Testis (tissue), 3 donors: ENCODE measurements around the gene TXNRD3. TPM values are rescaled to one million over a fixed set of nuclear protein-coding genes. Genes with fewer than 3 reads are reported as not detected.

Experiments
- DNase-seq: peaks from one replicate; pipeline ENCODE4 v3.0.0-alpha.2; 2019
- H3K27ac ChIP-seq, 2 donors: fragments of 200-600 bp; sonication (generic); one replicate each; pipeline ENCODE4 v1.5.1; 2019
- H3K27me3 ChIP-seq: fragments of 200-600 bp; sonication (generic); one replicate; pipeline ENCODE4 v1.5.1; 2019
- H3K36me3 ChIP-seq: fragments of 200-600 bp; sonication (generic); one replicate; pipeline ENCODE4 v1.5.1; 2017; ENCODE audit warnings: low read depth; ENCODE audit errors: missing control alignments
- H3K4me1 ChIP-seq: fragments of 200-600 bp; sonication (generic); one replicate; pipeline ENCODE4 v1.5.1; 2019
- H3K4me3 ChIP-seq, 2 donors: fragments of 200-600 bp; sonication (generic); one replicate each; pipeline ENCODE4 v1.5.1; 2017 to 2019
- H3K9me3 ChIP-seq: fragments of 200-600 bp; sonication (generic); one replicate; pipeline ENCODE4 v1.5.1; 2017
- POLR2A ChIP-seq: fragments of 450-650 bp; IDR thresholded peaks from one replicate; pipeline ENCODE4 v1.6.1; 2017; ENCODE audit warnings: antibody characterized with exemption, mild to moderate bottlenecking, moderate library complexity
- WGBS, 2 donors: methylation state at CpG; one replicate each; pipeline ENCODE4 v1.1.5; 2018; 5-methylcytosine and 5-hydroxymethylcytosine counted together
- intact Hi-C: fragments of 100-400 bp; cut with DNase I; formaldehyde crosslinking; loops from one replicate; pipeline ENCODE4 v1.15.1; 2023; ENCODE audit warnings: low total_unique reads
- polyA plus RNA-seq: library from polyadenylated mRNA; stranded (reverse); fragments of 350-450 nt; fragmentation: Illumina TruSeq; extraction: RNeasy Lipid Tissue Mini Kit (QIAGEN cat#74804); gene quantifications from one replicate; pipeline ENCODE4 v1.2.3, GENCODE V29; 2014; ENCODE audit warnings: low read depth, low replicate concordance; ENCODE audit not compliant: insufficient read depth
- total RNA-seq, 2 donors: library from RNA; depleted of rRNA; stranded (reverse); fragments of >200 nt; gene quantifications; one replicate each; pipeline ENCODE4 v1.2.3, GENCODE V29; 2016
- TF ChIP-seq, protein P1 (sequence below), 3 experiments: fragments of 450-650 bp in 2 of 3; fragments of 200-600 bp in 1 of 3; sonication (generic) in 1 of 3; IDR thresholded peaks; one replicate each; pipeline ENCODE4 v1.5.1; 2016 to 2019; ENCODE audit warnings: antibody characterized with exemption in 3 of 3, mild to moderate bottlenecking in 2 of 3, moderate library complexity in 1 of 3

Gene TXNRD3
- total and polyA plus RNA-seq, 3 donors from 2014 or later: 25.7 to 67.9 (median 34.3) TPM

DNA sequence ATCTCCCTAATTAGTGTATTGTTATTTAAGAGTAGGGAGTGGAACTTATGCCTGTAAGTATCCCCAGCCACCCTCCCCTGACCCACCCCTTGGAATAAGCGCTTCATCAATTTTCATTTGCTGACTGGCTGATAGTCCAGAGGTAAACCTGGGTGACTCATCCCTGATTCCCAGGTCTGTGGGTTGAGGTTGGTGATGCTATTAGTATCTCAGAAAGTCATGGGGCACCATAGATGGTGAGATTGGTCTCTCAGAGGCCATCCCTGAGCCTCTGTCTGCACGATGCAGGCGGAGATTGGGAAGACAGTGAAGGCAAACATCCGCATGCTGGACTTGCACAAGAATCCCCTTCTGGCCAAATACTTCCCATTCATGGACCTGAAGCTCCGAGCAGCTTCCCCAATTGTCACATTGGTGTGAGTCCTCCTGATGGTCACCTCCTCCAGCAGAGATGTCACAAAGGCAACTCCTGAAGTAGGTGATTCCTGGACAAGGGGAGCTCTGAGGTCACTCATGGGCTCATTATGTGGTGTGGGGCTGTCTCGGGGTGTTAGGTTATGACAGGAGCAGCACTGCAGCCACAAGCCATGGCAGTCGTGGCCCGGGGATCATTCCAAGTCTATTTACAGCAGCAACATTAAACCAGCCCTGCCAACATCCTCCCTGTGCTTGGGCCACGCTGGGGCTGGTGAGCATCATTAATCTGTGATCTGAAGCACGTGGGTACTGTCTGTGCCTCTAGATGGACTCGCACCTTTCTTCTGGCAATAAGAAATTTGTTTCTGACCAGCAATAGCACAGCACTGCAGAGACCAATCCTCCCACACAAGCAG, 6.8 kb upstream of the TXNRD3 start:
- TF ChIP-seq POLR2A: no peak
- H3K4me3 ChIP-seq: no peak overlapping the region
- intact Hi-C loops: no loop called here
- no peaks in the 10 kb centered on the region for H3K9me3 ChIP-seq
- no peak overlapping the region for H3K27ac ChIP-seq
- no peaks in the 10 kb centered on the region for H3K4me1 ChIP-seq
- 78 to 89% methylated on average over 10 to 11 of the region's 11 CpGs for WGBS, 2 donors
- DNase-seq: no peak
- H3K36me3 ChIP-seq: no peaks in the 10 kb centered on the region
- H3K27me3 ChIP-seq: no peaks in the 10 kb centered on the region

DNA sequence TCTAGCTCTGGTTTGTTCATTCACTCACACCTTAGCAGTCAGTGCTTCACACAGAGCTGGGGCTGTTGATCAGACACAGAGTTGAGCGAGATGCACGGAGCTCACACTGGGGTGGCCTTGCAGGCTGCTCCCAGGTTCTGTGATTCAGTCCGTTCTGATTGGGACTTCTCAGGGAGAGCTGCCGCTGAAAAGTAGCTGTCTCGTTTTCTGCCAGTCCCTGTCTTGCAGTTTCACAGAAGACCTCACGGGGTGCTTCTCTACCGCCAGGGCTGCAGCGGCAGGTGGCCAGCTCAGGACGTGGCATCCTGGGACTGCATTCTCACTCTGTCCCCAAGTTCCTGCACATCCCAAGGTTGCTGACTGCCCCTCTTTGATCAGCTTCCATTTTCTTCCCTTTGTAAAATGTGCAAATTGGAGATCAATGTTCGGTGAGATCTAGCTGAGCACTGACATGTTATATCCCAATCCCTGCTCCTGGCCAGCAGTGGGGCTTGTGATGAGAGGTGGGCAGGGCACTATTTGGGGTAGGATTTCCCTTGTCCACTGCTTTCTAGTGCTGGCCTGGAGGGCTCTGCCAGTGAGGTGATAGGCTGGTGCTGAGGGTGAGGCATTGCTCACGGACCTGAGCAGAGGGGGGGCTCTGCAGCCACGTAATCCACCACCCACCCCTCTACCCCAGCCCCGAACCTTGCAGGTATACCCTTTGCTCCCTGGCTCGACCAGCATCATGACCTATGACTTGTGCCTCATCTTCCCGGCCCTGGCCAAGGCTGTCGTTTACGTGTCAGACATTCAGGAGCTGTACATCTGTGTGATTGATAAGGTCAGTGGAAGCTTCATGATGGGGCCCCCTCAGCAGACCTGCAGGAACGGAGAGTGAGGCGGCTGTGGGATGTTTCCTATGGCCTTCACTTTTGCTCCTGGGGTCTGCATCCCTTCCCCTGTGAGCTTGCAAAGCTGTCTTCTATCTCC, 5.3 kb upstream of the TXNRD3 start:
- Histone ChIP-seq H3K9me3 (no peaks in the 10 kb centered on the region), H3K4me3 (no peak overlapping the region), H3K36me3 (no peaks in the 10 kb centered on the region), H3K4me1 (no peaks in the 10 kb centered on the region), H3K27ac (no peak overlapping the region), H3K27me3 (no peaks in the 10 kb centered on the region)
- 56 to 60% methylated on average over 15 to 19 of the region's 19 CpGs for WGBS, 2 donors
- DNase-seq: no peak
- intact Hi-C loops: no loop called here
- TF ChIP-seq POLR2A: no peak
- TF ChIP-seq, protein P1, sequence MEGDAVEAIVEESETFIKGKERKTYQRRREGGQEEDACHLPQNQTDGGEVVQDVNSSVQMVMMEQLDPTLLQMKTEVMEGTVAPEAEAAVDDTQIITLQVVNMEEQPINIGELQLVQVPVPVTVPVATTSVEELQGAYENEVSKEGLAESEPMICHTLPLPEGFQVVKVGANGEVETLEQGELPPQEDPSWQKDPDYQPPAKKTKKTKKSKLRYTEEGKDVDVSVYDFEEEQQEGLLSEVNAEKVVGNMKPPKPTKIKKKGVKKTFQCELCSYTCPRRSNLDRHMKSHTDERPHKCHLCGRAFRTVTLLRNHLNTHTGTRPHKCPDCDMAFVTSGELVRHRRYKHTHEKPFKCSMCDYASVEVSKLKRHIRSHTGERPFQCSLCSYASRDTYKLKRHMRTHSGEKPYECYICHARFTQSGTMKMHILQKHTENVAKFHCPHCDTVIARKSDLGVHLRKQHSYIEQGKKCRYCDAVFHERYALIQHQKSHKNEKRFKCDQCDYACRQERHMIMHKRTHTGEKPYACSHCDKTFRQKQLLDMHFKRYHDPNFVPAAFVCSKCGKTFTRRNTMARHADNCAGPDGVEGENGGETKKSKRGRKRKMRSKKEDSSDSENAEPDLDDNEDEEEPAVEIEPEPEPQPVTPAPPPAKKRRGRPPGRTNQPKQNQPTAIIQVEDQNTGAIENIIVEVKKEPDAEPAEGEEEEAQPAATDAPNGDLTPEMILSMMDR (IDR thresholded peaks at IDR 0.05): peak in 1 of 3 experiments; percentile 24

- 97 to 99% methylated on average over 3 of the region's 3 CpGs for WGBS, 2 donors
- intact Hi-C loops: no loop called here
- no peak overlapping the region for H3K27ac ChIP-seq
- no peaks in the 10 kb centered on the region for H3K9me3 ChIP-seq
- no peaks in the 10 kb centered on the region for H3K36me3 ChIP-seq
- peaks cover 4% of the 10 kb centered on the region for H3K4me1 ChIP-seq
- no peak for TF ChIP-seq POLR2A
- TF ChIP-seq, protein P1 (IDR thresholded peaks at IDR 0.05): no peak
- no peaks in the 10 kb centered on the region for H3K27me3 ChIP-seq
- H3K4me3 ChIP-seq: no peak overlapping the region
- DNase-seq: no peak
Observed at GRCh38 chr3:126658584-126658983, 3.7 kb upstream of the TXNRD3 start.

GRCh38 chr3:126657901-126658300, 3.0 kb upstream of the TXNRD3 start:
- no peak for TF ChIP-seq POLR2A
- TF ChIP-seq, protein P1 (IDR thresholded peaks at IDR 0.05): no peak
- H3K9me3 ChIP-seq: no peaks in the 10 kb centered on the region
- no peaks in the 10 kb centered on the region for H3K36me3 ChIP-seq
- H3K4me3 ChIP-seq: no peak overlapping the region
- intact Hi-C loops: no loop called here
- DNase-seq: no peak
- no peaks in the 10 kb centered on the region for H3K27me3 ChIP-seq
- no peak overlapping the region for H3K27ac ChIP-seq
- 50 to 62% methylated on average over 2 of the region's 2 CpGs for WGBS, 2 donors
- H3K4me1 ChIP-seq: peaks cover 8% of the 10 kb centered on the region
